ENCODE data around the gene ADAM29.

GRCh38 chr4:174912919-174913543 is 5.1 kb upstream of the ADAM29 start:
- TF ChIP-seq CTCF (conservative IDR thresholded peaks at IDR 0.05; ENCODE audit: low read length) (no peak), EZH2phosphoT487 (IDR thresholded peaks at IDR 0.05; ENCODE audit: borderline replicate concordance) (no peak)

Data from Loucy (cell line).